Stimulated activated CD8-positive, alpha-beta memory T cell treated with anti-CD3 and anti-CD28 coated beads, Interleukin-12 subunit alpha, Interleukin-12 subunit beta, amount 100 ng/mL, for 1 hour (primary cell): ENCODE results near the gene PERCC1.

ENCODE experiments used
- DNase-seq: peaks from one replicate; pipeline ENCODE4 v3.0.0-alpha.2; 2020; ENCODE audit warnings: low read depth

The PERCC1 gene

DNA sequence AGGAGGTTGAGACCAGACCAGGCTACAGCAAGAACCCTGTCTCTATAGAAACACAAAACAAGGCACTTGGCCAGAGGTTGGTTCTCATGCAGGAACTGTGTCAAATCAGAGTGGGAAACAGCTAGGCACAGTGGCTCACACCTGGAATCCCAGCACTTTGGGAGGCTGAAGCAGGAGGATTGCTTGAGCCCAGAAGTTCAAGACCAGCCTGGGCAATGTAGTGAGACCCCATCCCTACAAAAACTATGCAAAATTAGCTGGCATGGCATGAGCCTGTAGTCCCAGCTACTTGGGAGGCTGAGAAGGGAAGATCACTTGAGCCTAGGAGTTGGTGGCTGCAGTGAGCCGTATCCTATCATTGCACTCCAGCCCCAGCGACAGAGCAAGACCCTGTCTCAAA is 18.0 kb upstream of the PERCC1 start:
- DNase-seq, result no peak

DNA sequence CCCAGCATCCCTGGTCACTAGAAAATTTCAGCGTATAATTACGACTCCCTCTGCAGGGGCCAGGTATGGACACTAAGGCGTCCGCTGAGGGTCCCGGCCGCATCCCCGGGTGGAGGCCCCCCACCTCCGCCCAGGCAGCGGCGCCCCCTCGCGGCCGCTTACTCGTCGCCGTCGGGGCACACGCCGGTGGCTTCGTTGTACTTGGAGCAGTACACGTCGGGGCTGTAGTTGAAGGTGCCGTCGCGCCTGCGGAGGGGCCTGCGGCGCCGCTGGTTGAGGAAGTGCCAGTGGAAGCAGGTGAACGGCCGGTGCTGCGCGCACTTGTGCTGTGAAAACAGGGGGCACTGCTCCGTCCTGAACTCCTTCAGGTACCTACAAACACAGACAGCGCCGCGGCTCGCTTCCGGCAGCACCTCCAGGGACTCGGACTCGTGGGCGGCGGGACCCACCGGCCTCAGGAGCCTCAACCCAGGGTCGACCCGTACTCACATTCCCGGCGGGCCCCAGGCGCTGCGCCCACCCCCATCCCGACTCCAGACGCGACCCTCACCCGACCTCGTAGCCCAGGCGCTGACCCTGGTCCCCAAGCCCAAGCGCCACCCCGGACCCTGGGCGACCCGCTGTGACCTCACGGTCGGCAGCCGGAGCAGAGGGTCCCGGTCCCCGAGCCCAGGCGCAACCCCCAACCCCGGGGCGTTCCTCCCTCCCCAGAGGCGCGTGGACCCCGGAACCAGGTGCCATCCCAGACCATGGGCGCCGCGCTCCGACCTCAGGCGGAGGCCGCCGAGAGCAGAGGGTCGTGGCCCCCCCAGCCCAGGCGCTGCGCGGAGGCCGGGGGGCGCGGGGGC is 17.0 kb upstream of the PERCC1 start:
- DNase-seq, result peak; percentile 35

DNA sequence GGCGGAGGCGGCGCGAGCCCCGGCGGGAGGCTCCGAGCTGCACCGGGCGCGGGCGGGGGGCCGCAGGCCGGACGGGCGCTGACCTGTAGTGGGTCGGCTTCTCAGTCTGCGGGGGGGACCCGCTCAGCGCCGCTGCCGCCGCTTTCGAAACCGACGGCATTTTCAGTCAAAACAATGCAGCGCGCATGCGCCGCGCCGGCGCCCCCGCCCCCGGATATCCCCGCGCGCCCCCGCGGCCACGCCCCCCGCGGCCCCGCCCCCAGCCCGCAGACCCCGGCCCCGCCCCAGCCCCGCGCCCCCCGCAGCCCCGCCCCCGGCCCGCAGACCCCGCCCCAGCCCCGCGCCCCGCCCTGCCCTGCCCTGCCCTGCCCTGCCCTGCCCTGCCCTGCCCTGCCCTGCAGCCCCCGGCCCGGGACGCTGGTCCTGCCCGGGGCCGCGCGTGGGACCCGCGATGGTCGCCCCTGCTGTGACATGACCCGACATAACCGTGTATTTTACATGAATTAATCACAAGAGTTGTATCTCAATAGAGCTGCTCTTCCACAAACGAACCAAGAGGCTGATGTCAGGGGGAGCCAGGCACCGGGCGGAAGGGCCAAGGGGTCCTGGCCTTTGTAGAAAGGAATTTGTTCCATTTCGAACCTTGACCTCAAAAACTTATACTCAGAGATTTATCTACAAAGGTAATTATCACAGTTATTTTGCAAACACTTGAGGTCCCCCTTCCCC is 16.2 kb upstream of the PERCC1 start, which contains the start of gene UNKL:
UNKL (minus strand) TSS at position 173 of the 729 bp plus-strand sequence; CDS start at position 160, 13 bp downstream.
- DNase-seq, result peak; percentile 75

DNA sequence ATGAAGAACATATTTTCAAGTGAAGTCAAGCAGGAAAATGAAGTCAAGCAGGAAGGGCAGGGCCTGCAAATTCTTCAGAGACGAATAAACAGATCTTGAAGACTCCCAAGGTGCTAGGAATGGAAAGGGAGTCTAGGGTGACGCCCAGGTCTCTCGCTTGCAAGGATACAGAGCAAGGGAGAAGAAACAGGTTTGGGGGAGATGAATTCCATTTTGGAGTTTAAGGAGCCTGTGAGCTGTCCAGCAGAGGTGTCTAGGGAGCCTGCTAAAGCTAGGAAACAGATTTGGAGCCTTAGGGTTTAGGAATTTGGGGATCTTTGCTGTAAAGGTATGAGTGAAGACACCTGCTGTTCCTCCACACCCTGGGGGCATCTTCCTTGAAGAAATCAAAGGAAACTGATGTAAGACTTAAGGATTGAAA is 14.3 kb upstream of the PERCC1 start:
- no peak for DNase-seq

DNA sequence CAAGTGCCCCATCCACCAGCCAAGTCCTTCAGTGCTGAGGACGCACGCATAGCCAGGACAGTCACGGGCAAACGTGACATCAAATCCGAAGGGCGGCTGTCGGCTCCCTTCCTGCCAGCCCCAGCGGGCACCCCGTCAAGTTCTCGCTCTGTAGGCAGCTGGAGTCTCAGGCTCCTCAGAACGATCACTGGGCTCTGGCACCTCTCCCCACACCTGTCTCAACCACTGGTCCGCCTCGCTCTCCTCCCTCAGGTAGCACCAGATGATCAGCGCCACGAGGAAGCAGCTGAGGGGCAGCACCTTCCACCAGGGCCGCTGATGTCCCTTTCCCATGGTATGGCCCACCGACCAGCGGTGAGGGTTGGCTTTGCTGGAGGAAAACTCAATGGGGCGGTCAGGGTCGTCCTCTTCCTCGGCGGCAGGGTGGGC is 10.8 kb upstream of the PERCC1 start:
- no peak for DNase-seq

DNA sequence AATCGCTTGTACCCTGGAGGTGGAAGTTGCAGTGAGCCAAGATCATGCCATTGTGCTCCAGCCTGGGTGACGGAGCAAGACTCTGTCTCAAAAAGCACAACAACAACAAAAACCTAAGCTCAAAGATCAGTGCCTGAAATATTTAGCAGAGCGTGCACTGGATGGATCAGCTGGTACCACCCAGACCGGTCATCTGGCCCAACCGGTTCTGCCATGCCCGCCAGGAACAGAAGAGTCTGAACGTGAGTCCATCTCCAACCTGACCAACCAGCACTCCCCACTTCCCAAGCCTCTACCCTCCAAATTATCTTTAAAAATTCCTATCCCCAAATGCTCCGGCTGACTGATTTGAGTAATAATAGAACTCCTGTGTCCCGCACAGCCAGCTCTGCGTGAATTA is 8.8 kb upstream of the PERCC1 start:
- no peak for DNase-seq

DNA sequence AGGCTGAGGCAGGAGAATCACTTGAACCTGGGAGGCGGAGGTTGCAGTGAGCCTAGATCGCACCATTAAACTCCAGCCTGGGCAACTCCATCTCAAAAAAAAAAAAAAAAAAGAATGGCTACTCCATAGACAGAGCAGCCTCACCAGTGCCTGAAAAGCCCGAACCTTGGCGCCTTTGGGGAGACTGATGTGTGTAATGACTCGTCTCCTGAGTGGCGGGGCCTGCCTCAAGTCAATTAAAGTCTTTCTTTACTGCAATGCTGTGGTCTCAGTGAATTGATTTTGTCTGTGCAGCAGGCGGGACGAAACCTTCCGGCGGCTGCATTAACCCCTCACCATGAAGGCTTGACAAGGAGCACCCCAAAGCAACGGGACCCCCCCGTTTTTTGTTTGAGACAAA is 6.8 kb upstream of the PERCC1 start:
- no peak for DNase-seq

DNA sequence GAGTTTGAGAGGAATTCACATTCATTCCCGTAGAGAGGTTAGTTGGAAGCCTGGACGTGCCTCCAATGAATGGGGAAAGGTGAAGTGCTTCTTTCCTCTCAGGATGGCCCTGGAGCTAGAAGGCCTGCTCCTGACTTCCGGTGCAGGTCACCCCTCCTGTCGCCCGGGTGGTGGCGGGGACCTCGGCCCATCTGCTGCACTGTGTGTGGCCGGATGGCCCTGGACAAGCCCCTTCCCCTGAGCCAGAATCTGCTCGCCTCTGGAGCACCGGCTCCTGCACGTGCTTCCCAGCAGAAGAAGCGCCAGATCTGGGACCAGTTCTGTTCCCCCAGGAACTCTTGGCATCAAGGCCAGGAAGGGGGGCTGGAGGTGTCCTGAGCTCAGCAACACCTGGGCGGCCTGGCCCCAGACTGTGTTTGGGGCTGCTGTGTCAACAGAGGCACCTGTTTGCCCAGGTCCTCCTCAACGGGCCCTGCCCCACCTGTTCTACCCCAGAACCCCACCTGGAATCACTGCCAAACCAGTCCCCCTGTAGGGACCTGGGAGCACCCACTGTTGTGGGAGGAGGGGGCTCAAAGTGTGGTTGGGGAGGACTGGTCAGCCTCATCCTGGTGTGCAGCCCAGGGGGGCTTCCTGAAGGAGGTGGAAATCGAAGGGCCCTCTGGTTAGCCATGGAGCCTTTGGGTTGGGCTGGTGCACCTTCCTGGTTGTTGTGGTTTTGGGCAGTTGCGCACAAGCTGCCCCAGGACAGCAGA is 5.1 kb upstream of the PERCC1 start:
- DNase-seq, result no peak

DNA sequence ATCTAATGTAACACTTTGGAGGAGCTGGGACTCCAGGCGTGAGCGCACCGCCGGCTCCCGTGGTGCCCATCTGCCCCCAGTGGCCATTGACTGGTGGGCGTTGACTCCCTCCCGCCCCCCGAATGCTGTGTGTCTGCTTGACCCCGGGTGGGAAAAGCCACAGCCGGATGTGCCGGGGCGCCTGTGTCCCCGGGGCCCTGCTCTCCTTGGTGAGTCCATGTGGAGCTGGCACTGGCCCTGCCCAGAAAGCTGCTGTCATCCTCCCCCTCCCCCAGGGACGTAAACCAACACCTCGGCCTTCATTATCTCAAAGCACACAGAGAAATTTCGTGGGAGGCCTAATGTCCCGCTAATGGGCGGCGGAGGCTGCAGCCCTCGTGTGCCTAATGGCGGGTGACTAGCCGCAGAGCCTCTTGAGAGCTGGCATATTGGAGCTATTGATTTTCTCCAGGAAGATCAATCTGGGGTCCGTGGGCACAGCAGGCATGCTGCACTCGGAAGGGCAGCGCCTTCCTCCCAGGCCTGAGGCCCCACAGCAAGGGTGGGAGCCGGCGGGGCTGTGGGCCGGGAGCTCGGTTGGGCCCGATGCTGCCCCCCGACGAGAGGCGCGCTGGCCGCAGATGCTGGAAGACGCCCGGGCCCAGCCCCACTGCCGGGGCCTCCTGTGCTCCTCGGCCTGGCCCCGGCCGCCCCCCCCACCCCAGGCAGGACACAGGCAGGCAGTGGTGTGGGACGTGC is 4.0 kb upstream of the PERCC1 start:
- DNase-seq, result no peak

DNA sequence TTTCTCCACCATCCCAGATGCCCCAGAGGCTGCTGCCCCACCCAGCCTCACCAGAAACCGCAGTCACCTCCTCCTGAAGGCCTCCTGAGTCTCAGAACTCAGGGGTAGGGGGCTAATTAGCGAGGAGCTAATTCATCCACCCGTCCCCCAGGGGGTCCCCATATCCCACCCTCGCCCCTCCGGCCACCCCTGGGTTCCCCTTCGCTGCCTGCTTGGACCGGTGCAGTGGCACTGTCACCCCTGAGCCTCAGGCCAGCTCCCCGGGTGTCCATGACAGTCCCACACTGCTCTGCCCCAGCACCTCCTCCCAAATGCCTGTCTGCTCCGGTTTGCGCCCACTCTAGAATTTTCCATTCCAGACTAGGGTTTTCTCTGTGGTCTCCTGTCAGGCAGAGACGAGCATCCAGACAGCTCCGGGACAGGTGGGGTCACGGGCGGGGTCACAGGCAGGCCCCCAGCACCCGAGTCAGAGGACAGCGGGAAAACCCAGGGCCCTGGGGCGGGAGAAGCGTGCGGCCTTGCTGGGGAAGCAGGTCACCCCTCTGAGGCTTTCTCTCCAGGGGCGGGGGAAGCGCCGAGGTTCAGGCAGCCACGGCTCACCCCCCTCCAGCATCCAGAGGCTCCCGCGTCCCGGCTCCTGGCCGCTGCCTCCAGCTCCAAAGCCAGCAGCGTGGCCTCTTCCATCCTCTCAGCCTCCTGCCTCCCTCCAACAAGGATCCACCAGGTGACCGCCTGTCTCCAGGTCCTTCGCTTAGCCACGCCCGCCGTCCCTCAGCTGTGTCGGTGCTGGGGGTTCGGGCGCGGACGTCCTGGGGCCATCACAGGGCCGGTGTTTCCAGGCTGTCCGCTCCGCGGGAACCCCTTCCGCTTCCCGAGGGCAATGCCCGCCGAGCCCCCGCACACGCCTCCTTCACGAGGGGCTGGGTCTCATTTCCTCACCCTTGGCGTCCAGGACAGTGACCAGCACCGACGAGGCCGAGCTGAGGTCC is 3.1 kb upstream of the PERCC1 start:
- no peak for DNase-seq

DNA sequence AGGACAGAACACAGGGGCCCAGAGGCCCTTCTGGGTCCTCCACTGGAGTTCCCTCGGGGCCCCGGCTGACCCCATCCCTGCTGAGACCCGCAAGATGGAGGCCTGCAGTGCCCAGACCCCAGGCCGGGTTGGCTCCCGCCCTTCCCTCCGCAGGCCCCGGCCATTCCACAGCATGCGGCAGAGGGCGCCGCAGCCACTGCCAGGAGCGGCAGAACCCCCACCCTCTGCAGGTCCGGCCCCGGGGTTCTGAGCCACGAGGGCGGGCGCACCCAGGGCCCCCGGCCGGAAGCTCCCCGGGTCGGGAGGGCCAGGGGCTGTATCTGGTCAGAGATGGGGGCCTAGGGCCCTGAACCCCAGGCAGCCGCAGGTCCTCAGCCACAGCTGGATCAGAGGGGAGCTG is 2.4 kb upstream of the PERCC1 start:
- DNase-seq, result no peak

DNA sequence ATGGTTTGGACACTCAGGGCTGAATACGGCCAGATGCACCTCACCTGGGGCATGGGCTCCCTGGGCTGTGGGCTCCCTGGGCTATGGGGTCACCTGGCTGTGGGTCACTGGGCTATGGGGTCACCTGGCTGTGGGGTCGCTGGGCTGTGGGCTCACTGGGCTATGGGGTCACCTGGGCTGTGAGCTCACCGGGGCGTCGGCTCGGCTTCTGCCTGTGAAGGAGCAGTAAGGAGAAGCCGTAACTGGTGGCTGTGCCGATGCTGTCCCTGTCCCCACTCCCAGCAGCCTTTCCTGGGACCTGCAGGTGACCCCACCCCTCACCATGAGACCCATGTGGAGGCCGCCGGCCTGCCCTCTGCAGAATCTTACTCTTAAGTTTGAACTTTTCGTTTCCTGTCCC is 1.9 kb upstream of the PERCC1 start:
- DNase-seq, result no peak

DNA sequence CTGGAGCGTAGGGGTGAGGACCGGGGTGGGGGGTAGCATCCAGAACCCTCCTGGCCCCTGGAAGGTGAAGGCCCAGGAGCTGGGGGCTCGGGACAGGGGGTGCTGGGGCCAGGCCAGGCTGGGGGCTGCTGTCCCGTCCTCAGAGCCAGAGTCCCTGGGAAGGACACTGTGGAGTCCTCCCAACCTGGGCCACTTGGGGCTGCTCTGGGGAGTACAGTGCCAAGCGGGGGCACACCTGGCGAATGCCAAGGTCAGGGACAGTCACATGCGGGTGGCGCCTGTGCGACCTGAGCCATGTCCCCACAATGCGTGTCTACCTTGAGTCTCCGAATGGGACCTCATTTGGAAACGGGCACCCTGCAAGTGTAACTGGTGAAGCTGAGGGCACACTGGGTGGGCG is 1.2 kb upstream of the PERCC1 start:
- DNase-seq, result no peak

DNA sequence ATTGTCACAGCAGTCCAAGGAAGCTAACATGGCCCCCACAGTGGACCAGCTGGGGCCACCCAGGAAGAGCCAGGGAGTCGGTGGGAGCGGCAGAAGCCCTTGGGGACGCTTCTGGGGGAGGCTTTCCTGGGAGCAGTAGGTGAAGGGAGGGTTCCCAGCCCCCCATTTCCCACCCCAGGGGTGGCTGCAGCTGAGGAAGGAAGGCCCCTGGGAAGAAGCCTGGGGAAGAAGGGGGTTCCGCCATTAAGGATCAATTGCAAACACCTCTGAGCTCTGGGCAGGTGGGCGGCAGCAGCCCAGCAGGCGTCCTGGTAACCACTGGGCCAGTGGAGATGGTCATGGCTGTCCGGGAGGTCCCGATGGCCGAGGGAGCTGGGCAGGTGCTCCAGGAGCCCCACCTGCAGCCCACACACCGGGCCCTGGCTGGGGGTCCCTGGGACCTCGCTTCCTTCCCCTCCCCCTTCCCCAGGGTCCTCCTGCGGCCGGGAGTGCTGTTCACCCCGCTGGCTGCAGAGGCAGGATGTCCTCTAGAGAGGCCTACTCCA is 592 bp upstream of the PERCC1 start:
- DNase-seq, result no peak

DNA sequence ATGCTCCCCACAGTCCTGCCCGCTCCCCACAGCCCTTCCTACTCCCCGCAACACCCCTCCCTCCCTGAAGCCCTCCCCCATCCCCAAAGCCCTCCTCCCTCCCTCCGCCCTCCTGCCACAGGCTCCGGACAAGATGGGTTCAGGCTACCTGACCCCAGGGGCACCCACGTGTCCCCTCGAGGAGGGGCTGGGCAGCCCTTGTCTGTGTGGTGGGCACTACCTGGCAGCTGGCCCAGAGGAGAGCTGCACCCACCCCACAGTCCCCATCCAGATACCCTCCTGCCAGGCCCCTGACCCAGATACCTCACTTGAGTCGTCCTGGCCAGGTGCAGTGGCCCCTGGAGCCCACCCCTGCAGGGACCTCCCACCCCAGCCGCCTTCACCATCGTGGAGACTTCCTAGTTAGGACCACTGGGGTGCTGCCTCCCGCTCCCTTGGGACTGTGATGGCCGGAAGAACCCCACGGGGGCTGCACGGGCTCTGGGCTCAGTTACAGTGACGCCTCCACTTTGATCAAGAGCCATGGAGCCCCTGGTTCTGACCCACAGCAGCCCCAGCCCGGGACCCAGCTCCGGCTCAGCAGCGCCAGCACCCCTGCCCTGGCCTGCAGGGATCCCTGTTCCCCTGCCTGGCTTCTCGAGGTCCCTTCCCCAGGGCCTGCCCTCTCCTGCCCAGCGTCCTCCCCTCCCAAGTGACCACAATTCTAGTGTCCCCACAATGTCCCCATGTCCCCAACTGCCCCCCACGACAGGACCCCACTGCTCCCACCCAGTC is 806 bp downstream of the PERCC1 start:
- DNase-seq, result no peak

DNA sequence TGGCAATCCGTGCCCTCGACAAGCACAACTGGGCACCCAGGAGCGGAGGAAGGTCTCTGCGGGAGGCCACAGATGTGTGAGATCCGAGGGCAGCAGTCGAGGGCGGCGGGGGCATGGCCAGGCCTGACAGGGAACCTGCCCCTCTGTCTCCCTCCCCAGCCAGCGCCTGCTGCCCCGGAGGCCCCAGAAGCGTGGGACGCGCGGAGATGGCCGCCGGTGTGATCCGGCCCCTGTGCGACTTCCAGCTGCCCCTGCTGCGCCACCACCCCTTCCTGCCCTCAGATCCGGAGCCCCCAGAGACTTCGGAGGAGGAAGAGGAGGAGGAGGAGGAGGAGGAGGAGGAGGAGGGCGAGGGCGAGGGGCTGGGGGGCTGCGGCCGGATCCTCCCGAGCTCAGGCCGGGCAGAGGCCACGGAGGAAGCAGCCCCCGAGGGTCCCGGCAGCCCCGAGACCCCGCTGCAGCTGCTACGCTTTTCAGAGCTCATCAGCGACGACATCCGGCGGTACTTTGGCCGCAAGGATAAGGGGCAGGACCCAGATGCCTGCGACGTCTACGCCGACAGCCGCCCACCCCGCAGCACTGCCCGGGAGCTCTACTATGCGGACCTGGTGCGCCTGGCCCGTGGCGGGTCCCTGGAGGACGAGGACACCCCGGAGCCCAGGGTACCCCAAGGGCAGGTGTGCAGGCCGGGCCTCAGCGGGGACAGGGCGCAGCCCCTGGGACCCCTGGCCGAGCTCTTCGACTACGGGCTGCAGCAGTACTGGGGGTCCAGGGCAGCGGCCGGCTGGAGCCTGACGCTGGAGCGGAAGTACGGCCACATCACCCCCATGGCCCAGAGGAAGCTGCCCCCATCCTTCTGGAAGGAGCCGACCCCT is 1.7 kb downstream of the PERCC1 start:
- no peak for DNase-seq

DNA sequence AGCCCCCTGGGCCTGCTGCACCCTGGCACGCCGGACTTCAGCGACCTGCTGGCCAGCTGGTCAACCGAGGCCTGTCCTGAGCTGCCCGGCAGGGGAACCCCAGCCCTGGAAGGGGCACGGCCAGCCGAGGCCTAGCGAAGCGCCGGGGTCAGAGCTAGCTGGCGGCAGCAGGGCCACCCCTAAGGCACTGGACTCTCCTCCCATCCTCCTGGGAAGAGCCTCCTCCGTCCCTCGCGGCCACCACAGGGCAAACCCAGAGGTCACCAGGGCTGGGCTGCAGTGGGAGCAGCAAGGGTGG is 2.3 kb downstream of the PERCC1 start:
- no peak for DNase-seq

DNA sequence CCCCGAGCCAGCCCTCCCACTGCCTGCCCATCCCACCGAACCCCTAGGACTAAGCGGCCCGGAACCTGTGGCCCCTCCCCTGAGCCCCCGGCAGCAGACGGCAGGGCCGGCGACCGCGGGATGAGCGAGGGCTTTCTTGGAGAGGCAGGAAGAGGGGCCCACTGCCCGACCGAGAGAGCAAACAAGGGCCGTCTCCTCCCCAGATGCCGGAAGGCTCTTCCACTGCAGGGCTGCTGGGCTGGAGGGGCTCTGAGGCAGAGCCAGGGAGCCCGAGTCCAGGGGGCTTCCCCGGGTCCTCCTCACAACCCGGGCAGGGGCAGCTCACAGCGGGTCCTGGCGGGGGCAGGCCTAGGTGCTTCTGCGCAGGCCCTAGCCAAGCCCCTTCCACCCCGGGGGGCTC is 2.9 kb downstream of the PERCC1 start:
- DNase-seq, result no peak
